C4-2B (cell line): Measurements from ENCODE around the gene RPAP3.

ENCODE experiments used
- CTCF ChIP-seq: fragments of 450-650 bp; conservative IDR thresholded peaks from 2 replicates; pipeline ENCODE4 v1.5.1; 2017; ENCODE audit warnings: mild to moderate bottlenecking
- ZFX ChIP-seq: fragments of 450-650 bp; IDR thresholded peaks from 2 replicates; pipeline ENCODE4 v1.6.1; 2017

DNA sequence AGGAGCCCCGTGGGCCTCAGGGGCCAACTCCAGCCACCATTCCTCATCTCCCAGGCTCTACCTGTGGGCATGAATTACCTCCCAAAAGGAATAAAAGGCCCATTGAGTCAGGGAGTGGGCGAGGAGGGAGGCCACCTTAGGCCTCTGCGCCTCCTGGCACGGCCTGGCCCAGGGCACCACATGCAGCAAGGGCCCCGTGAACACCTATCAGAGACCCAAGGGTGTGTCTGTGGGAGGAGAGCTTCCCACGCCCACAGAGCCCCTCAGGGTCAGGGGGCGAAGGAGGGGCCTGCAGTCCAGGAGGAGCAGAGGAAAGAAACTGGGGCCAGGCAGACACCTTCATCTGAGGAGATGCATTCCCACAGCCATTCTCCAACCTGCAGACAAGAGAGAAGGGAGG, 40.7 kb upstream of the RPAP3 start:
- TF ChIP-seq CTCF (no peak), ZFX (no peak)
